GM12875 (cell line): ENCODE data around the gene ANAPC5.

Experiments
- H3K4me3 ChIP-seq: one replicate; pipeline ENCODE4 v1.5.1; 2011; ENCODE audit warnings: low read depth, low read length, control low read depth
- TF ChIP-seq, protein P1 (sequence below): IDR thresholded peaks from 2 replicates; pipeline ENCODE4 v1.5.1; 2011; ENCODE audit warnings: low read depth, mild to moderate bottlenecking, control low read depth, inconsistent platforms, low read length, moderate library complexity, borderline replicate concordance; ENCODE audit not compliant: insufficient read depth

The ANAPC5 gene

DNA sequence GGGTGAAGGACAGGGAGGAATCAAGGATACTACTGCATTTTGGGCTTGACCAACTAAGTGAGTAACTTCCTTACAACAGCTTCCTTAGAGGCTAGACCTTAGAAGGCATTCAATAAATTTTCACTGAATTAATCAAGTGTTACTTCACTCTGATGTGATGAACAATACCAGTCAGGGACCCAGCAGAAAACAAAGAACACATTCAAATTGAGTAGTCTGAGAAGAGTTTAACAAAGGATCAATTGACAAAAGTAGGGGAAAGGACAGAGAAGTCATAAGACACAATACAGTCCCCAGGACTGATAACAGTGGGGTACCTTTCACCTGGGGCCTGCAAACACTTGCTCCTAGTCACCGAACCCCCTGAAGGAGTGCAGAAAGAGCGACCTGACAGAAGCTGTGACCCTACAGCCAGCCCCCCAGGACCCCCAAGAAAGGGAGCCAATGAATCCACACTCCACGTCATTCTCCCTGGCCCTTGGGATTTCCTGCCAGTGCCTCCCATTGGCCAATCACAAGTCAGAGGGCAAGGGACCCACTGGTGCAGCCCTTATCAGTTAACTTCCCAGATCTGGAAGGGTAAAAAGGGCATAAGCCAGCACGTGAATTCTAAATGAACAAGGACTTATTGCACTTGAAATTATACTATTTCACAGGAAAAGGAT lies 6.9 kb downstream of the ANAPC5 start:
- TF ChIP-seq, protein P1, sequence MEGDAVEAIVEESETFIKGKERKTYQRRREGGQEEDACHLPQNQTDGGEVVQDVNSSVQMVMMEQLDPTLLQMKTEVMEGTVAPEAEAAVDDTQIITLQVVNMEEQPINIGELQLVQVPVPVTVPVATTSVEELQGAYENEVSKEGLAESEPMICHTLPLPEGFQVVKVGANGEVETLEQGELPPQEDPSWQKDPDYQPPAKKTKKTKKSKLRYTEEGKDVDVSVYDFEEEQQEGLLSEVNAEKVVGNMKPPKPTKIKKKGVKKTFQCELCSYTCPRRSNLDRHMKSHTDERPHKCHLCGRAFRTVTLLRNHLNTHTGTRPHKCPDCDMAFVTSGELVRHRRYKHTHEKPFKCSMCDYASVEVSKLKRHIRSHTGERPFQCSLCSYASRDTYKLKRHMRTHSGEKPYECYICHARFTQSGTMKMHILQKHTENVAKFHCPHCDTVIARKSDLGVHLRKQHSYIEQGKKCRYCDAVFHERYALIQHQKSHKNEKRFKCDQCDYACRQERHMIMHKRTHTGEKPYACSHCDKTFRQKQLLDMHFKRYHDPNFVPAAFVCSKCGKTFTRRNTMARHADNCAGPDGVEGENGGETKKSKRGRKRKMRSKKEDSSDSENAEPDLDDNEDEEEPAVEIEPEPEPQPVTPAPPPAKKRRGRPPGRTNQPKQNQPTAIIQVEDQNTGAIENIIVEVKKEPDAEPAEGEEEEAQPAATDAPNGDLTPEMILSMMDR = no peak
- no peak overlapping the region for H3K4me3 ChIP-seq

DNA sequence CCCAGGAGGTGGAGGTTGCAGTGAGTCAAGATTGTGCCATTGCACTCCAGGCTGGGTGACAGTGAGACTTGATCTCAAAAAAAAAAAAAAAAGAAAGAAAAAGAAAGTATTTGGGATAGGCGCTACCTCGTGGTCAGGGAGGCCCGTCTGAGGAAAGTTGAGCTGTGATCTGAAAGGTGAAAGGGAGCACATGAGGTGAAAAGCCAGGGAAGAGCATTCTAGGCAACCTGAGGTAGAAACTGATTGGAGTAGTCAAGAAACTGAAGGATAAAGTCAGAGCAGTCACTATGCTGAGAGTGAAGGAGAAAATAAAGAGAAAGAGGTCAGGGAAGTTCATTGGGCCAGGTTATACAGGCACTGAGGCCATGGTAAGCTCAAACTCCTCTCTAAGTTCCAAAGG lies 7.7 kb downstream of the ANAPC5 start:
- TF ChIP-seq, protein P1 = no peak
- H3K4me3 ChIP-seq = no peak overlapping the region

GRCh38 chr12:121337416-121337815 lies 14.8 kb downstream of the ANAPC5 start:
- no peak overlapping the region for H3K4me3 ChIP-seq
- TF ChIP-seq, protein P1 = no peak

DNA sequence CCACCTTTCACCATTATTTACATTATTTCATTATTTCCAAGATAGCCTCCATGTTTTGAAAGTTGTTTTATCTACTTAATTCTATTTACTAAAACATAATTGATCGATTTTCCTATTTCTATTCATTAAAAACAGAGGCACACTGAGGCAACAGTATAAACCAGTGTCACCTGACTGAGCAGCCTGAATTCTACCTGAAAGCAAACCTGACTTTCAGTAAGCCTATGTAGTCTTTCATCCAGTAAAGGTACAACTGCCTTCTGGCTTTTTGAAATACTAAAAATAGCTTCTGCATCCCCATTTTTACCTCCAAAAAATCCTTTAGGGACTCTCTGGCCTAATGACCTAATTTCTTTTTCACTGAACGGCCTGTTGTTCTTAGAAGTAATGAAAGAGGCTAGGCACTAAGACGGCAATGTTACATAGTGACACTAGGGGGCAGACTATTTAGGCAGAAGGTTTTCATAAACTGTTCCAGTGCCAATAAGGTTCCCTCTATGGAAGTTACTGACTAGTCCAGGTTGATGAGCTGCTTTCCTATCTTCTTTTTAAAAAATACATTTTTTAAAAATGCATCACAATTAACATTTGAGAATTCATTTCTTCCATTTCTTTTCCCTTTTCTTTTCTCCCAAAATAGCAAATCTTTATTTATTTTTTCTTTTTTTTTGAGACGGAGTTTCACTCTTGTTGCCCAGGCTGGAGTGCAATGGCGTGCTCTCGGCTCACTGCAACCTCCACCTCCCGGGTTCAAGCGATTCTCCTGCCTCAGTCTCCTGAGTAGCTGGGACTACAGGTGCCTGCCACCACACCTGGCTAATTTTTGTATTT lies 17.5 kb downstream of the ANAPC5 start:
- TF ChIP-seq, protein P1 = peak; percentile 64; the same call in 1 of the 2 replicates

DNA sequence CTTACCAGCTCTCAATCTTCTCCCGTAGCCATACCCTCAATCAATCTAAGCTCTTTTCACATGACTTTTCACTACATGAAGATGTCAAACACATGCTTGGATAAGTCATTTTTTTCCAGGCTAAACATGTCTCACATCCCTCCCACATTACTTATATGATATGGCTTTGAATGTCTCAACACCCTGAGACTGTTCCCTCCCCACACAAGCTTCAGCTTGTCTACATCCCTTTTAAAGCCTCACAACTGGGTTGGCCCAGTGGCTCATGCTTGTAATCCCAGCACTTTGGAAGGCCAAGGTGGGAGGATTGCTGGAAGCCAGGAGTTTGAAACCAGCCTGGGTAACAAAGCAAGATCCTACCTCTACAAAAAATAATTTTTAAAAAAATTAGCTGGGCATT lies 18.5 kb downstream of the ANAPC5 start:
- TF ChIP-seq, protein P1 = no peak

More for the DNA sequence above, 17.5 kb downstream of the ANAPC5 start:
- no peak overlapping the region for H3K4me3 ChIP-seq

DNA sequence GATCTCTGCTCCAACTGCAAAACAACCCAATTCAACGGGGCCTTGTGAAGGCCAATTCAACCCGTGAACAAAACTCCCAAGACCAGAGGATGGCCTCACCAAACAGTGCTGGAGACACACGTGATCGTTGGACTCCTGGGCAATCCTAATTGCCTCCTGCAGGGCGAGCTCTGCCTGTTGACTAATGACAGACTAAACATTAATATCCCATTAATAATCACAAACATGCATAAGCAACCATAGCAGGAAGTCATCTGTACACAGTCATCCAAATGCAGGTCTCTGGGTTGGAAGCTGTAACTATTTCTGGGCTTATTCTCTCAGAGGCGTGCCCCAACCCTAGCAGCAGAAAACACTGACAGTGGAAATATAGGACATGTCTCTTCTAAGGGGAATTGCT lies 21.0 kb downstream of the ANAPC5 start:
- no peak overlapping the region for H3K4me3 ChIP-seq
- TF ChIP-seq, protein P1 = no peak

More for the DNA sequence above, 18.5 kb downstream of the ANAPC5 start:
- H3K4me3 ChIP-seq = no peak overlapping the region
